Measurements from ENCODE around the gene SRSF1. TPM values are rescaled to one million over a fixed set of nuclear protein-coding genes. Genes with fewer than 3 reads are reported as not detected.

SRSF1 gene
- polyA plus RNA-seq, 3 donors = 51.2 to 72.1 (median 61.6) TPM

GRCh38 chr17:57990037-57990436 lies 17.0 kb downstream of the SRSF1 start:
- Histone ChIP-seq H3K27ac (ENCODE audit: low read depth in 1 of 2, low read length in 2 of 2) (no peak overlapping the region), H3K27me3 (ENCODE audit: control insufficient read depth in 2 of 2, insufficient read depth in 2 of 2, low read length in 2 of 2) (no peaks in the 10 kb centered on the region), H2AFZ (ENCODE audit: insufficient read depth, low read depth, low read length, poor library complexity, severe bottlenecking) (no peak overlapping the region), H4K20me1 (ENCODE audit: insufficient read depth, low read length) (peaks cover 25% of the 10 kb centered on the region), H3K9ac (ENCODE audit: insufficient read depth, low read length, poor library complexity, severe bottlenecking) (no peak overlapping the region), H3K4me2 (replicated peaks; ENCODE audit: extremely low read depth, low read length, poor library complexity, severe bottlenecking) (no peak overlapping the region), H3K9me3 (replicated peaks in 1 of 2; ENCODE audit: control insufficient read depth in 1 of 2, insufficient read depth in 1 of 2, low read length in 2 of 2) (no peaks in the 10 kb centered on the region), H3K4me1 (ENCODE audit: control insufficient read depth in 1 of 2, insufficient read depth in 2 of 2, low read length in 2 of 2) (peaks cover 40 to 50% of the 10 kb centered on the region in 2 donors), H3K4me3 (replicated peaks in 1 of 3; ENCODE audit: low read depth in 2 of 3, low read length in 3 of 3) (no peak overlapping the region), H3K79me2 (ENCODE audit: insufficient read depth, low read length) (peaks cover 36% of the 10 kb centered on the region), H3K36me3 (replicated peaks in 1 of 2; ENCODE audit: control insufficient read depth in 1 of 2, insufficient read depth in 2 of 2, low read length in 2 of 2) (peaks cover 0 to 1% of the 10 kb centered on the region in 2 donors)
- H3K27me3 Mint-ChIP-seq (ENCODE audit: low read depth in 3 of 3) = peaks cover 0 to 2% (median 0%) of the 10 kb centered on the region in 3 donors
- H3K4me1 Mint-ChIP-seq = peaks cover 51% of the 10 kb centered on the region
- no peaks in the 10 kb centered on the region for H3K9me3 Mint-ChIP-seq
- WGBS (ENCODE audit: insufficient coverage) = no CpG with 5 or more reads among the region's 2 CpGs
- intact Hi-C loops (cut with micrococcal nuclease) = no loop called here
- H3K4me3 Mint-ChIP-seq = no peak overlapping the region
- peaks cover 0 to 5% of the 10 kb centered on the region in 2 donors for H3K36me3 Mint-ChIP-seq
- no peak overlapping the region for H3K27ac Mint-ChIP-seq
- no peak for DNase-seq
- TF ChIP-seq CTCF (IDR thresholded peaks at IDR 0.05) = no peak

- peak overlapping the region; percentile 91 for H3K9ac ChIP-seq (ENCODE audit: insufficient read depth, low read length, poor library complexity, severe bottlenecking)
Observed at GRCh38 chr17:57988301-57989250, 18.5 kb downstream of the SRSF1 start.

More at GRCh38 chr17:57988301-57989250, 18.5 kb downstream of the SRSF1 start:
- 0% methylated on average over 30 of the region's 54 CpGs for WGBS (ENCODE audit: insufficient coverage)
- Mint-ChIP-seq H3K27me3 (ENCODE audit: low read depth in 3 of 3) (peaks cover 0 to 2% (median 0%) of the 10 kb centered on the region in 3 donors), H3K27ac (peak overlapping the region; percentile 90 to 97 (median 95)), H3K4me3 (peak overlapping the region; percentile 95 to 96), H3K4me1 (peaks cover 56% of the 10 kb centered on the region), H3K36me3 (peaks cover 2 to 14% of the 10 kb centered on the region in 2 donors), H3K9me3 (no peaks in the 10 kb centered on the region)
- Histone ChIP-seq H4K20me1 (ENCODE audit: insufficient read depth, low read length) (peaks cover 37% of the 10 kb centered on the region), H3K79me2 (ENCODE audit: insufficient read depth, low read length) (peaks cover 51% of the 10 kb centered on the region), H3K27ac (ENCODE audit: low read depth in 1 of 2, low read length in 2 of 2) (peak overlapping the region; percentile 54 to 92), H3K27me3 (ENCODE audit: control insufficient read depth in 2 of 2, insufficient read depth in 2 of 2, low read length in 2 of 2) (no peaks in the 10 kb centered on the region), H3K4me1 (ENCODE audit: control insufficient read depth in 1 of 2, insufficient read depth in 2 of 2, low read length in 2 of 2) (peaks cover 38 to 56% of the 10 kb centered on the region in 2 donors), H2AFZ (ENCODE audit: insufficient read depth, low read depth, low read length, poor library complexity, severe bottlenecking) (peak overlapping the region; percentile 95), H3K9me3 (replicated peaks in 1 of 2; ENCODE audit: control insufficient read depth in 1 of 2, insufficient read depth in 1 of 2, low read length in 2 of 2) (no peaks in the 10 kb centered on the region), H3K36me3 (replicated peaks in 1 of 2; ENCODE audit: control insufficient read depth in 1 of 2, insufficient read depth in 2 of 2, low read length in 2 of 2) (peaks cover 0 to 16% of the 10 kb centered on the region in 2 donors), H3K4me2 (replicated peaks; ENCODE audit: extremely low read depth, low read length, poor library complexity, severe bottlenecking) (peak overlapping the region; percentile 96), H3K4me3 (replicated peaks in 1 of 3; ENCODE audit: low read depth in 2 of 3, low read length in 3 of 3) (peak overlapping the region; percentile 54 to 91 (median 80))
- intact Hi-C loops (cut with micrococcal nuclease) = loop anchor here in 1 of 2 donors (5.0 kb wide), 2 partner anchors 41 to 96 kb away; no protein-coding TSS in a partner anchor
- DNase-seq = peak; percentile 59 to 76 (median 61)
- no peak for TF ChIP-seq CTCF (IDR thresholded peaks at IDR 0.05)
